Measurements from ENCODE around the gene HIP1.

GRCh38 chr7:75575488-75576121 lies 163.1 kb downstream of the HIP1 start:
- TF ChIP-seq CTCF (IDR thresholded peaks at IDR 0.05; ENCODE audit: low read depth, low read length, poor library complexity, severe bottlenecking) (no peak), EZH2phosphoT487 (IDR thresholded peaks at IDR 0.05; ENCODE audit: borderline replicate concordance, low read length) (no peak)
